GM19023 (cell line): Measurements from ENCODE around the gene KLHDC3.

Experiments
- ATAC-seq: cut with Tn5 transposase; IDR thresholded peaks from one replicate; pipeline ENCODE4 v1.9.1; 2021; ENCODE audit warnings: mild to moderate bottlenecking, moderate library complexity; ENCODE audit not compliant: unreplicated experiment

Gene KLHDC3, protein sequence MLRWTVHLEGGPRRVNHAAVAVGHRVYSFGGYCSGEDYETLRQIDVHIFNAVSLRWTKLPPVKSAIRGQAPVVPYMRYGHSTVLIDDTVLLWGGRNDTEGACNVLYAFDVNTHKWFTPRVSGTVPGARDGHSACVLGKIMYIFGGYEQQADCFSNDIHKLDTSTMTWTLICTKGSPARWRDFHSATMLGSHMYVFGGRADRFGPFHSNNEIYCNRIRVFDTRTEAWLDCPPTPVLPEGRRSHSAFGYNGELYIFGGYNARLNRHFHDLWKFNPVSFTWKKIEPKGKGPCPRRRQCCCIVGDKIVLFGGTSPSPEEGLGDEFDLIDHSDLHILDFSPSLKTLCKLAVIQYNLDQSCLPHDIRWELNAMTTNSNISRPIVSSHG

DNA sequence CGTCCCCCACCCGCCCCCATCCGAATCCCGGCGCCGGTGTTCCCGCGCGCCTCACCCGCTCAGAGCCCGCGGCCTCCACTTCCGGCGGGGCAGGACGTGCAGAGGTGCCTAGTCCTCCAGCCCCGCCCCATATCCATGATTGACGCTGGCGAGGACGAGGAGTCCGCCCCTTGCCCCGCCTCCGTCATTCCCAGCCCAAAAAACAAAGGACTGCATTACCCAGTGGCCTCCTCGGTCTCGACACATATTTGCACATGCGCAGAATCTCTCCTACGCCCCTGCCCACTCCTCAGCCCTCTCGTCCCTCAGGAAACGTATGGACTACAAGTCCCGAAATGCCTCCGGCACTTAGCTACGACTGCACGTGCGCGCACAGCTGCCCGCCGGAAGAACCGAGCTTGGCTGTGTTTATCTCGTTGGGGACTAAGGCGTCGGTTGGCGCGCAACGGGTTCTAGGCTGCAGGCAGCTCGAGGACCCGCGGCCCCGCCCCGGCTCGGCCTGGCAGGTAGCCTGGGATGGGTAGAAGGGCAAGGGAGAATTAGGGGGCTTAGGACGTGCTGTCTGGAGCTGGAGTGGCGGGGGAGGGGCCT is at the start of gene KLHDC3, which contains the start of gene MEA1:
Gene KLHDC3, plus strand, starts transcription at position 407 of the 591 bp plus-strand sequence. CDS start 2,944 bp downstream, outside the sequence.
Gene MEA1, minus strand, starts transcription at position 104 of the 591 bp plus-strand sequence. CDS start 133 bp downstream, outside the sequence.
- peak; percentile 94 for ATAC-seq

DNA sequence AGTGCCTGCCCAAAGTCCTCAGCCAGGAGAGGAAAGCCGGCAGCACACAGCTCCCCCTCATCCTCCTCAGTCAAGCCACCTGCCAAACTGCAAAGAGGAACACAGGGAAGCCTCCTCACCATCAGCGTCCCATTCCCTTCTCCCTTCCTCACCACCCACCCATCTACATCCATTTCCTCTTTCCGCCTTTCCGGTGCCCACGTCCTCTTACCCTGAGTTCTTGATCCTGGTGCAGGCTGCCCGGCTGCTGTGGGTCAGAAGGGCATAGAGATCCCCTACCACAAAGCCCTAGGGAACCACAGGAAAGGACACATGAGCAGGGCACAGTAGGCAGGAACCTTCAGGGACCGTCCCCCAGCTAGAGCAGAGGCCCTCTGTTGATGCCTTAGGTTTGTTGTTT is 47.5 kb upstream of the KLHDC3 start:
- ATAC-seq: no peak

DNA sequence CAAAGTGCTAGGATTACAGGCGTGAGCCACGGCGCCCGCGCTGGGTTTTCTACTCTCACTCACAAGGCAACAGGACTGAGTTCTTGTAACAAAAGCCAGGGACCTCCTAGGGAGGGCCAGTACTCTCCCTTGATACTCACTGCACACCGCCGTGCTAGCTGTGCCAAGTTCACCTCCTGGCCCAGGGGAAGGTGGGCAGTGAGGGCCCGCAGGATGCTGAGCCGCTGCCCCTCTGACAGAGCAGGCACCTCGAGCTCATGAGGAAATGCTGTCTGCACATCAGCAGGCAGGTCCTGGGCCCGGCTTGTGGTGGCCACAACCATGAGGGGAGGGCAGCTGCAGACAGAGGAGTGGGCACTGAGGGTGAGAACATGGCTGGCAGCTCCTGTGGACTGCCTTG is 46.8 kb upstream of the KLHDC3 start:
- ATAC-seq: no peak

DNA sequence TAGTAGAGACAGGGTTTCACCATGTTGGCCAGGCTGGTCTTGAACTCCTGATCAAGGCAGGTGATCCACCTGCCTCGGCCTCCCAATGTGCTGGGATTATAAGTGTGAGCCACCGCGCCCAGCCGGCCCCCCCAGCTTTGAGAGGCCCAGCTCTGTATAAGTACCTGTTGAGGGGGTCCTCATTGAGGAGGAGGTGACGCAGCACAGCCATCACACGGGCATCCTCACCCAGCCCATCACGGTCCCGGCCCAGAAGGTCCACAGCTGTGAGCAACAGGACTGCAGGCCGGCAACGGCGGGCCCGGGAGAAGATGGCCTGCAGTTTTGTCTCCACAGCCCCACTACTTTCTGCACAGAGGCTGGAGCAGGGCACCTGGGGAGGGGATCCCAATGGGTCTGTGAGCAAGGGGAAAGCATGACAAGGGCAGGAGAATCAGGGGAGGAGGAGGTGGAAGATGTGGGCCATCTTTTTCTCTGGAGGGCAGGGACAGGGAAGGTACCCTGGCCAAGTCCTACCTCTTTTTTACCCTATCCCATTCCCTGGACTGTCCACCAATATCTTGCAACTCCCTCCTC is 45.8 kb upstream of the KLHDC3 start:
- no peak for ATAC-seq

DNA sequence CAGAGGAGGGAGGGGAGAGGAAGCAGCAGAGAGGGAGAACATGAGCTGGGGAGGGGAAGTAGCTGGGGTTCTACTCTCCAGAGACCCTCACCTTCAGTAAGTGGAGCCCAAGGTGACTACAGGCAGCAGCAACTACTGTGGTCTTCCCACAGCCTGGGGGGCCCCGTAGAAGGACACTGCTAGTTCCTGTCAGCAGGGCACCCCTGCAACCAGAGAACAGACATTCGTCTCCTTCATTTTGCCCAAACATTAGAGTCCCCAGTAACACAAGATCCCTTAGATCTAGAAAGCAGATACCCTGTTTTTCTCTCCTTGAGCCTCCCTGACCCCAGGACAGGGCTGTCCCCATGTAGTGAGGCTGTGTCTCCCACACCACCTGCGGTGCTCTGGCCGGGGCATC is 45.3 kb upstream of the KLHDC3 start:
- ATAC-seq: no peak

DNA sequence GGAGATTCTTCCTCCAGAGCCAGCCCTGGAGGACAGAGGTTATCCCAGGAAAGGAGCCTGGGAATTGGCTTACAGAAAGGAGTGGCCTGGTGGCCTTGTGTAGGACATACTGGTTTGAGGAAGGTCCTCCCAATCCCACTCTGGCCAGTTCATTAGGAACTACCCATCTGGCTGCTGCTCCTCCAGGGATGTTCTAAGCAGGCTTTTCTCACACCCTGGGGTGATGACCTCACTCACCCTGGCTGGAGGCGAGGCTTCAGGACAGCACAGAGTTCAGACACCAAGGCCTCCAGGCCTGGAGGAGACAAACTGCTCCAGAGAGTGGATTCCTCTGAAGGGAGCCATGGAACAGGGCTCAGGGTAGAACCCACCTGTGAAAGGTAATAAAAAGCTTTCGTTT is 44.6 kb upstream of the KLHDC3 start:
- no peak for ATAC-seq

DNA sequence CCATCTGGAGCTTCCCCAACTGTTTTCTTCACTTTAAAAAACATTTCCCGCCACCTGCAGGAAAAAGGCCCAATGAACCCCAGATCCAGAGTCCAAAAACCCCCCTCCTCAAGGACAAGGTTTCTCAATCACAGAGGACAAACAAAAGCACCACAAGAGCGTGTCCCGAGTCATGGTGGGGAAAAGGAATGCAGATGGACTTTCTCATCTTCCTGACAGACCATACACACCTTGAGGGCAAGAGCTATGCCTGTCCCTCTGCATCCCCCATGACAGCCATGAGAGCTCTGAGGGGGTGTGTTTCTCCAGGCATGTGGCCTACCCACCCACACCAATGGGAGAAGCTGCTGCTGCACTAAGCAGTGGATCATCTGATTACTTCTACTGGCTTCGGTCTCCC is 44.1 kb upstream of the KLHDC3 start:
- ATAC-seq: no peak

DNA sequence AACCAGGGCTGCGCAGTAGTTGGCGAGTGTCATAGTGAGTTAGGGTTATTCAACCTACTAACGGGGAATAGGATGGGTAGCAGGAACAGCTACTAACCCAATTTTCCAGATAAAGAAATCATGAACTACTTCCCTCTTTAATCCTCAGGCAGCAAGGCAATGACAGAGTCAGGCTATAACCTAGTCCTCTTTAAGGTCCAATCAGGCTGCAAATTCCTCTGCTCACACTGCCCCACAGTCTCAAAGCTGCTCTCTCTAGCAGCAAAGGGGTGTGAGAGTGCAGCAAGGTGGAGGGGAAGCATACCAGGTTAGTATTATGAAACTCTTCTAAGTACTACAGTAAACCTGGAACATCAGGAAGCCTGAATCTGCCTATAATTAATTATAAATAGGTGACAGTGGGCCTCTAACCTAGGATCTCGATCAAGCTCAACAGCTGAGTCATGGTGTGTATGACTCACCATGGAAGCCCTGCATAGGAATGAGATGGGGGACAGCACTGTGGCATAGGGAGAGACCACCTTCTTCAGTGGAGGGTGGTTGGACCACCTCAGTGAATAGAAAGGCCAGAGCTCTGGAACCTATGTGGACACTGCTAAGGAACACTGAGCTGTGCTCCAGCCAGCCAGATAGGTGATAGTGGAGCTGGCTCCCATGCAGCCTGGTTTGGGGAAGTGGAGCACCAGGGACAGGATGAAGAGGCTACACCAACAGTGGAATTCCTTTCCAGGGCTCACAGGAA is 43.0 kb upstream of the KLHDC3 start:
- no peak for ATAC-seq

DNA sequence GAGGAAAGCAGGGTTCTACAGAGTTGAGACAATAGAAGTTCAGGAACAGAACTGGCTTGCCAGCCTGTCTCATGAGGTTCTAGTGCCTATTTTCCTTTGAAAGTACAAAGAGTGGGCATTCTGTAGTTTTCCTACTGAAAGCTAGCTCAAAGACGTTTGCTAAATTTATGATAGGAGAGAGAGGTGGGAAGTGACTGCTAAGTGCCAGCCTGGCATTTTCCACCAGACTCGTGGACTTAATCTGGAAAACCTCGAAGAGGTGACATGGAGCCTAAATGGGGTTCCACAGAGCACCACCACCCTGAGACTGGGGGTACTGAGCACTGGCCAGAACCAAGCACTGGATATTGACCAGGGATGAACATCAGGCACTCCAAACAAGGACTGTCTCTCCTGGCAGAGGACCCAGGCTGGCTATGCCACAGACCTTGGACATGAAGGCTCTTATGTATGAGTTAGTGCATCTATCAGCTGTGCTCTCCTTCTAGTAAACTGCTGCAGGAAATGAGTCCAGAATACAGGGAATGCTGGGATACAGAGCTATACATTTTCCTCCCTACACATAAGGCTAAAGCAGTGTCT is 42.2 kb upstream of the KLHDC3 start:
- no peak for ATAC-seq

DNA sequence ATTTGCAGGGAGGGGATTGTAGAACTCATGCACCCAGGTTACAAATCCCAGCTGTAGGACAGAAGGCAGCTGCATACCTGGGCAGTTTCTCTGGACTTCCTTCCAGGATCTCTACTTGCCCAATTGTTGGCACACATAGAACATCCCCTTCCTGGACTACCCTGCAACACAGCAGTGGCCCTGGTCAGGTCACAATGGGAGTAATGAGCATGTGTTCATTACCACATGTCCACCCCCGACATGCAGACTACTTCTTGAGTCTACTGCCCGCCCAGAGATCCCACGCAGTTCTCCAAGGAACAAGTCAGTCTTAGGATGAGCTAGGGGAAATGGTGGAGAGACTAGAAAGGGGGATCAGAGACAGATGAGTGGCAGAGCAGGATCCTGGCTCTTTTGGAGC is 40.1 kb upstream of the KLHDC3 start:
- no peak for ATAC-seq

DNA sequence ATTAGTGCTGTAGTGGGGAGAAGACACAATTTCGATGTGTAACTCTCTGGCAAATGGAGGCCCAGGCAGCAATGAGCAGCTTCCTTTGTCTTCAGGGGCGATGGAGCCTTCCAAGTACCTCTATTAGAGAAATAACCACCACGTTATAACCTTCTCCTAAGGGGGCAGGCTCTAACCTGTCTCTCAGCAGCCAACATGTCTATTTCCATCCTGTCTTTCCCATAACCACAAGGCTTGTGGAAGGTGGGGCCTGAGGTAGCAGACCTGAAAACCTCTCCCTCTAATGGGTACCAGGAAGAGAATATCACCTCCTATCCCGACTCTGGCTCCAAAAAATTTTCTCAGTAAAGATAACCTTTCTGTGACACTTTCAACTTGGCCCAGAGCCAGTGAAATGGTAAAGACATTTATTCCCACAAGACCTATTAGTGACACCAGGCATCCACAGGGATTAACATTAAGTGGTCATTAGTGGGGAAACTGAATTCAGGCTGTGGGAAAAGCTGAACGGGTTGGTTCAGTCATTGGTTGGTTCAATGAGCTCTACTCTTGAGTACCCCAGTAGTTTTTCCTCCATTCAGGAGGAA is 39.0 kb upstream of the KLHDC3 start:
- no peak for ATAC-seq

DNA sequence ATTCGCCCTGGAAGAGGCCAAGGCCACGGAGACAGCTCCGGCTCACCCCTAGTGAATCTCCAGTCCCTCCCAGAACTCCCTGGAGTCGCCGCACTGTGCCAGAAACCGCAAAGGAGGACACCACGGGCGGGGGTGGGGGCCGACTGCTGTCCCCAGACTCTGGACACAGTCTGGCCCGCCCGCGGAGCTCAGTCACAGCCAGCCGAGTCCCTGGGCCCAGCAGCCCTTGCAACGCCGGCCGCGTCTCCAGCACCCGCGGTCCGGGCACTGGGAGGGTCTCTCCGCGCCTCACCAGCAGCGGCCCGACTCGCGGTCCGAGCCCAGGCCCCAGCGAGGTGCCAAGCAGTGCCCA is 35.6 kb upstream of the KLHDC3 start:
- peak; percentile 22 for ATAC-seq

DNA sequence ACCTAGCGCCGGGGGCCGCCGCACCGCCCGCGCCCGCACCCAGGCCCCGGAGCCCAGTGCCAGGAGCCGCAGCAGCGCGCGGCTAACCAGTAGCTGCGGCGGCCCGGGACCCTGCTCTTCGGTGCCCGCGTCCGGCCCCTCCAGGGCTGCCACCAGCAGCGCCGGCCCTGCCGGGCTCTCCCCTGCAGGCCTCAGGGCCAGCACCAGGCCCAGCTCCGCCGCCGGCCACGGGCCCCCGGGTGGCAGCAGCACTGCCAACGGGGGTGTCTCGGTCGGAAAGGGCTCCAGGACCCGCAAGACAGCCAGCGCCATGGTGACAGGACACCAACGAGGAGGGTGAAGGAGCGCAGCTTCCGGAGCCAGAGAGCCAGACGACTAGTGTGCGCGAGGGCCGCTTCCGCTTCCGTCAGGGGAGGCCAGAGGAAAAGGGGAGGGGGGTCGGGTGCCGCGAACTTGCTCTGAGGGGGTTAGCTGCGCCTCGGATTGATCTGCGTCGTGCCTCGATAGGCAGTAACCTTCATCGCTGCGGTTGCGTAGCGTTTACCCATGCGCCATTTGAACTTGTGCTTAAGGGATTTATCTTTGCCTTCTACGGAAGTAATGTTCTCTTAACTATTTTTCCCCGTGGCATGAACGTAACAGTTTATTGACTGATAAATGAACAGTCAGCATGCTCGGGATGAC is 35.1 kb upstream of the KLHDC3 start, which contains the start of gene PEX6:
Gene PEX6, minus strand, starts transcription at position 343 of the 684 bp plus-strand sequence. Its CDS starts 31 bp downstream, at position 312.
- ATAC-seq: peak; percentile 90

DNA sequence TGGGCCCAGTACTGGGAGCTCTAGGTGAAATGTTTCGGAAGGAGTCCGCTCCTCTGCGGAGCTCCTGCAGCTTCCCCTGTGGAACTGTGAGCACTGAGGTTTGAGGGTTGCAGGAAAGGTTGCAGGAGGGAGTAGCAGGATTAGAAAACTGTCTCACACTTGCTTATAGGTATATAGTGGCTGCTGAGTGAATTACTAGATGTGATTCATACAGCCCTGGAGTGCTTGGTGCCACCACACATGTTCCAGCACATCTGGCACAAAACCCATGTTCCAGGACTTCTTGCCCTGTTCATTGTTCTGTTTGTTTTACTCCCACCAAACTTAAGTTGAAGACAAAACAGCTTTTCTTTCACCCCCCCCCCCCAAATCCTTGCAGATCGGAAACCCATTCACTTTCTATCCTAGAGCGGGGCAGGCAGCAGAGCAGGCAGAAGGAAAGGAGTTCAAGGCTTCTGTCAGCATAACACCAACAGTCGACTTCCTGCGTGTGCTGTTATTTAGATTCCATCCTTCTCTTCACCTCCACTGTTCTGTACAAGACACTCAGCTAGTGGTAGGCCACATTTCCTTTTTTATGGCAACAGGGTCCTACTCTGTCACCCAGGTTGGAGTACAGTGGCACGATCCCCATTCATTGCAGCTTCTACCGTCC is 34.4 kb upstream of the KLHDC3 start:
- peak; percentile 12 for ATAC-seq

DNA sequence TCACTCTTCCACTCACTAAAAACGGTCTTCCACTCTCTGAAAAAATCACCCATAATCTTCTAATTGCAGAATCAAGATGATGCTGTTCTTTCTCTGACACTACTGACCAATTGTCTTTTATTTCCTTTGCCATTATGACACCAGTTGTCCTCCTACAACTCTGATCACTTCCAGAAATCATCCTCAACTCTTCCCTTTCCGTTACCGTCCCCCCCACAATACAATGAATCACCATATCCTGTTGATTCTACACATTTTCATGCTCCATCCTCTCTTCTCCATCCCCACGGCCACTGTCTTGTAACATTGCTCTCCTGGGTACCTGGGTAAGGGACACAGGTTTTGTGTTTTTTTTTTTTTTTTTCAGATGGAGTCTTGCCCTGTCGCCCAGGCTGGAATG is 32.2 kb upstream of the KLHDC3 start:
- ATAC-seq: no peak

DNA sequence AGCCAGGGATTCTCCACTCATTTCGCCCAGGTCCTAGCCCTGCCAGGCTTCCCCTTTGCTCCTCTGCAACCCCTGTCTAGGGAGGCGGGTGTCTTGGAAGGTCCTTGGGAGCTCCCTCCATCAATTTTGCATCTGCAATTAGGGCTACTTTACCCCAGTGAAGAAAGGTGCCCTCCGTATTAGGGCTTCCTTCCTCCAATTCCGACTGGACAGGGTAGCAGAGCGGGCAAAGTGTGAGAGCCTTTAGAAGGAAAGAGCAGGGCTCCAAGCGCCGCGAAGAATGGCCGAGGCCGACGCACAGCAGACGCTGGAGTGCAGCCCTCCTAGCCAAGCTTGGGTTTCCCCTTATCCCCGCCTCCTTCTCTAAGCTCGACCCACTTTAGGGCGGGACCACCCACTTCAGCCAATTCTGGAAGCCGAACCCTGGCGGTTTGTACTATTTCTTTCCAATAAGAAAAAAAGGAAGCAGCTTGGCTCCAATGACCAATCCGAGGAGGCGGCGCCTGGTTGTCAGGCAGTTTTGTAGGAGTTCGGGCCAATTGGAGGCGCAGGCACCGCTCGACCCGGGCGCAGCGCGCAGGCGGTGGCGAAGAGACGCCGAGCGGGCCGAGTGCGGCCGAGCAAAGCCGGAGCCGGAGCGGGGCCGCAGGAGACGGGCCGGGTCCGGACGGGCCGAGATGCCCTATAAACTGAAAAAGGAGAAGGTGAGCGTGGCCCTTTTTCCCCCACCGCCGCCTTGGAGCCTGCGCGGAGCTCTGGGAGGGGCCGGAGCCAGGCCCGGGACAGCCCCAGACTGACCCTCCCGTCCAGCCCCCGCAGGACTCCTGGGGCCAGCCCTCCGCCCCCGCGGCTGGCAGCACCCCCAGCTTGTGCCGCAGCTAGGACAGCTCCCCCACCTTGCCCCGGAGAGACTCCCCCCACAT is 29.8 kb upstream of the KLHDC3 start, which contains the start of gene PPP2R5D:
Gene PPP2R5D, plus strand, starts transcription at position 570 of the 923 bp plus-strand sequence. Its CDS starts 108 bp downstream, at position 678.
- peak; percentile 94 for ATAC-seq

DNA sequence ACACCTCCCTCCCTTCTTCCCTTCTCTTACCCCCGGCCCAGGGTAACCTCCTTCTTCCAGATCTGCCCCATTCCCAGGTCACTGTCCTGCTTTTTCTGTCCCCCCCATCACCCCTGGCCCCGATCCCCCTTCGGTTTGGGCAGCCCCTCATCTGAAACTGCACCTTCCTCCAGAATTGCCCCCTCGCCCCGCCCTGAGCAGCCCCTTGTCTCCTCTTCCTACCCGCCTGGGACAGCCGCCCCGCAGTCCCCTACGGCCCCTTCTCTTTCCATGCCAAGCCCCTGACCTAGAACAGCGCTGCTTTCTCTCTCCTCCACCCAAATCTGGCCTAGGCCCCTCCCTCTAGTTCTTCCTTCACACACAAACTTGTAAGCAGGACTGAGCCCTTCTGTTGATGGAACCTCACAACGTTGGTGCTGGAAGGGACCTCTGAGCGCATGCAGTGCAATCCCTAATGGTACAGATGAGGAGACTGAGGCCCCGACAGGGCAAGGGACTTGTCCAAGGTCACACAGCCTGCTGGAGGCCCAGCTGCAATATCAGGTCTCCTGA is 29.0 kb upstream of the KLHDC3 start:
- no peak for ATAC-seq
